ENCODE measurements around the gene TFCP2L1. TPM values are rescaled to one million over a fixed set of nuclear protein-coding genes. Genes with fewer than 3 reads are reported as not detected.

TFCP2L1 gene
- total RNA-seq, 1 experiment from 2014 or later = 29.8 TPM

DNA sequence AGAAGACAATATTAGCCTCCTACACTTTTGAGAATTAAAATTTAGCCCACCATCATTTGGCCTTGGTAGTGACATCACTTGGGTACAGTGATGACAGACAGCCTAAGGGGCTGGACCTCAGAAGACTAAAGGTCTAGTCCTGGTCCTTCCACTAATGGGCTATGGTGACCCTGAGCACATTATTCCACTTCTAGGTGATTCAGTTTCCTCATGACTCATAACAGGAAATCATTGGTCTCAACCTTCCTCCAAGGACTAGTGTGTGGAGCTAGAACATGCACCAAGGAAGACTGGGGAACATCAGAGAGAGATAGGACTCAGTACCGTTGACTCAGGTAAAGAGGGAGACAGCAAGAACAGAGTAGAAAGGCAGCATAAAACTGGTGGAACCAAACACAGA is 64.0 kb downstream of the TFCP2L1 start:
- peaks cover 9% of the 10 kb centered on the region for H3K4me1 Mint-ChIP-seq (ENCODE audit: low read depth, unreplicated experiment)
- peak; percentile 26 for DNase-seq
- H3K9me3 Mint-ChIP-seq (ENCODE audit: low read depth, unreplicated experiment) = no peaks in the 10 kb centered on the region
- intact Hi-C loops (cut with micrococcal nuclease; ENCODE audit: unreplicated experiment) = no loop called here
- no peaks in the 10 kb centered on the region for H3K27me3 Mint-ChIP-seq (ENCODE audit: unreplicated experiment)
- H3K36me3 Mint-ChIP-seq (ENCODE audit: insufficient read depth, unreplicated experiment) = peaks cover 7% of the 10 kb centered on the region
- CTCF ChIA-PET = interaction anchor here (0.6 to 2.2 kb wide), 6 partner anchors 10 to 324 kb away, joined by 3 to 19 read pairs (median 4); no protein-coding TSS in a partner anchor
- BruUV-seq (replicated peaks) = no TSS peak
- TF ChIP-seq, protein P1, sequence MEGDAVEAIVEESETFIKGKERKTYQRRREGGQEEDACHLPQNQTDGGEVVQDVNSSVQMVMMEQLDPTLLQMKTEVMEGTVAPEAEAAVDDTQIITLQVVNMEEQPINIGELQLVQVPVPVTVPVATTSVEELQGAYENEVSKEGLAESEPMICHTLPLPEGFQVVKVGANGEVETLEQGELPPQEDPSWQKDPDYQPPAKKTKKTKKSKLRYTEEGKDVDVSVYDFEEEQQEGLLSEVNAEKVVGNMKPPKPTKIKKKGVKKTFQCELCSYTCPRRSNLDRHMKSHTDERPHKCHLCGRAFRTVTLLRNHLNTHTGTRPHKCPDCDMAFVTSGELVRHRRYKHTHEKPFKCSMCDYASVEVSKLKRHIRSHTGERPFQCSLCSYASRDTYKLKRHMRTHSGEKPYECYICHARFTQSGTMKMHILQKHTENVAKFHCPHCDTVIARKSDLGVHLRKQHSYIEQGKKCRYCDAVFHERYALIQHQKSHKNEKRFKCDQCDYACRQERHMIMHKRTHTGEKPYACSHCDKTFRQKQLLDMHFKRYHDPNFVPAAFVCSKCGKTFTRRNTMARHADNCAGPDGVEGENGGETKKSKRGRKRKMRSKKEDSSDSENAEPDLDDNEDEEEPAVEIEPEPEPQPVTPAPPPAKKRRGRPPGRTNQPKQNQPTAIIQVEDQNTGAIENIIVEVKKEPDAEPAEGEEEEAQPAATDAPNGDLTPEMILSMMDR (IDR thresholded peaks at IDR 0.05; ENCODE audit: unreplicated experiment) = no peak
- H3K27ac Mint-ChIP-seq (ENCODE audit: unreplicated experiment) = peak overlapping the region; percentile 73
- H3K4me3 Mint-ChIP-seq (ENCODE audit: low read depth, unreplicated experiment) = no peak overlapping the region

DNA sequence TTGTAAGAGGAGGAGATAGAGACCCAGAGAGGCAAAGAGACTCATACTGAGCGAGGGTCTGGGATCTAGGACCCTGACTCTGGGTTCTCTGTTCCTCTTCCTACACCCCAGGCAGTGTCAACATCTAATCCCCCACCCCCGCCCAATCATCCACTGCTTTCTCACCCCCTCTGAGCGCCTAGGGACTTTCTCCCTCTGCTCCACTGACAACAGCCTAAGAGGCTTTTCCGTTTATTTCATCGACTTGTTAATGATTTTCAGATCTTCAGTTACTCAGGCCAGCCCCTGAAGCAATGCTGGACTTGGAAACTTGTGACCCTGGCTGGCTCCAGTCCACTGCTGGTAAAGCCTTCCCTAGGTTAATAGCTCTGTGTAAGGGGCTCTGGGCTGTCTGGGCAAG is 65.1 kb downstream of the TFCP2L1 start:
- CTCF ChIA-PET = interaction anchor here (0.6 to 2.2 kb wide), 5 partner anchors 9 to 140 kb away, joined by 3 to 19 read pairs (median 4); no protein-coding TSS in a partner anchor
- DNase-seq = no peak
- Mint-ChIP-seq H3K4me3 (ENCODE audit: low read depth, unreplicated experiment) (no peak overlapping the region), H3K27me3 (ENCODE audit: unreplicated experiment) (no peaks in the 10 kb centered on the region), H3K36me3 (ENCODE audit: insufficient read depth, unreplicated experiment) (peaks cover 7% of the 10 kb centered on the region), H3K9me3 (ENCODE audit: low read depth, unreplicated experiment) (no peaks in the 10 kb centered on the region), H3K4me1 (ENCODE audit: low read depth, unreplicated experiment) (peaks cover 9% of the 10 kb centered on the region), H3K27ac (ENCODE audit: unreplicated experiment) (no peak overlapping the region)
- TF ChIP-seq, protein P1 (IDR thresholded peaks at IDR 0.05; ENCODE audit: unreplicated experiment) = no peak
- intact Hi-C loops (cut with micrococcal nuclease; ENCODE audit: unreplicated experiment) = no loop called here
- no TSS peak for BruUV-seq (replicated peaks)

DNA sequence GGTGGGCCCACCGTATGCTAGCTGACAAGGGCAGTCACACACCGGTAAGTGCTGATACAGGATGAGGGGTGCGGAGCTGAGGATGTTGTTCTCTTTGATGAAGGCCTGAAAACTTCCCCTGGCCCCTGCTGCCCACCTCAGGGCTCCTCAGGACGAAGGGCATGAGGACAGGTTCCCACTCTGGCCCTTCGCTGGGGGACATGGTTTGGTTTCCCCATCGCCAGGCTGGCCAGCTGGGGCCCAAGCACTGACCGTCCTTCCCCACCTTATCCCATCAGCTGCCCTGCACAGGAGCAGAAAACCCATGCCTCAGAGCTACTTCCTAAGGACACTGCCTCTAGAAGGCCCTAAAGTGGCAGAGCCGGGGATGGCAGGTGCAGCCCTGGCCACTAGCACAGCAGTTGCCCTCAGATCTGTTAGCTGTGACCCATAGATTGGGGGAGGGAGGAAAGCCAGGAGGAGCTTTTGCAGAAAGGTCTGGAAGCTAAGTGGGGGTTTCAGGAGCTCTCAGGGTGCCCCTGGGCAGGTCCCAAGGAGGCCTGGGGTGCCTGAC is 66.5 kb downstream of the TFCP2L1 start:
- no peak for DNase-seq
- no TSS peak for BruUV-seq (replicated peaks)
- CTCF ChIA-PET = interaction anchor here (1.2 kb wide), 1 partner anchor 90 kb away, joined by 4 read pairs; no protein-coding TSS in a partner anchor
- H3K4me3 Mint-ChIP-seq (ENCODE audit: low read depth, unreplicated experiment) = no peak overlapping the region
- intact Hi-C loops (cut with micrococcal nuclease; ENCODE audit: unreplicated experiment) = no loop called here
- H3K27me3 Mint-ChIP-seq (ENCODE audit: unreplicated experiment) = no peaks in the 10 kb centered on the region
- no peaks in the 10 kb centered on the region for H3K9me3 Mint-ChIP-seq (ENCODE audit: low read depth, unreplicated experiment)
- no peak overlapping the region for H3K27ac Mint-ChIP-seq (ENCODE audit: unreplicated experiment)
- TF ChIP-seq, protein P1 (IDR thresholded peaks at IDR 0.05; ENCODE audit: unreplicated experiment) = no peak
- H3K4me1 Mint-ChIP-seq (ENCODE audit: low read depth, unreplicated experiment) = peaks cover 9% of the 10 kb centered on the region
- H3K36me3 Mint-ChIP-seq (ENCODE audit: insufficient read depth, unreplicated experiment) = peaks cover 7% of the 10 kb centered on the region

DNA sequence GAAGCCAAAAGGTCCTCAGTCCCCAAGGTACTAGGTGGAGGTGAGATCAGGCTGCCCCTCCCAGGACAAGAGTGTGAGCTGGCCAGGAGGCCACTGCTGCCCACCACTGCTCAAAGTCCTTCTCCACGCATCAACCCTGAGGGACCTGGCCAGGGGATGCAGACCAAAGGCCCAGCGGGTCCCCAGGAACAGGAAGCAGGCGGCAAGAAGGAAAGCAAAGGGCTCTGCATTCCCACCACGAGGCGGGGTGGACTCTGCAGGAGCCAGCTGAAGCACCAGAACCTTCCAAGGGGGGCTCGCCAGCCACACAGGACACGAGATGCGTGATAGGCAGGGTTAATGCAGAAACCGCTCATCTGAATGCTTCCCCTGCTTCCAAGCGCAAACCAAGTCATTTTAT is 67.4 kb downstream of the TFCP2L1 start:
- peaks cover 7% of the 10 kb centered on the region for H3K36me3 Mint-ChIP-seq (ENCODE audit: insufficient read depth, unreplicated experiment)

More for the DNA sequence above, 67.4 kb downstream of the TFCP2L1 start:
- TF ChIP-seq, protein P1 (IDR thresholded peaks at IDR 0.05; ENCODE audit: unreplicated experiment) = no peak
- Mint-ChIP-seq H3K27me3 (ENCODE audit: unreplicated experiment) (no peaks in the 10 kb centered on the region), H3K27ac (ENCODE audit: unreplicated experiment) (no peak overlapping the region), H3K9me3 (ENCODE audit: low read depth, unreplicated experiment) (no peaks in the 10 kb centered on the region), H3K4me1 (ENCODE audit: low read depth, unreplicated experiment) (peaks cover 9% of the 10 kb centered on the region), H3K4me3 (ENCODE audit: low read depth, unreplicated experiment) (no peak overlapping the region)
- CTCF ChIA-PET = no interaction called here
- no TSS peak for BruUV-seq (replicated peaks)
- intact Hi-C loops (cut with micrococcal nuclease; ENCODE audit: unreplicated experiment) = no loop called here
- no peak for DNase-seq

Data from Calu3 (cell line).